MM.1S (cell line): ENCODE results near the gene SLFN12L.

Source experiments
- DNase-seq: peaks from one replicate; pipeline ENCODE4 v3.0.0-alpha.2; 2015
- H2AFZ ChIP-seq: fragments of 300-600 bp; sonication (generic); 2 replicates; pipeline ENCODE4 v1.6.0; 2016; ENCODE audit warnings: antibody characterized with exemption, low read length
- H3F3A ChIP-seq: fragments of 300-600 bp; sonication (generic); 2 replicates; pipeline ENCODE4 v1.6.1; 2016; ENCODE audit warnings: mild to moderate bottlenecking, antibody characterized with exemption, low read length, moderate library complexity, mixed read lengths; ENCODE audit not compliant: insufficient read depth
- H3K27ac ChIP-seq: fragments of 300-600 bp; sonication (generic); 2 replicates; pipeline ENCODE4 v1.5.1; 2016; ENCODE audit warnings: mild to moderate bottlenecking, low read length
- H3K27me3 ChIP-seq: fragments of 300-600 bp; sonication (generic); replicated peaks from 2 replicates; pipeline ENCODE4 v1.6.0; 2016; ENCODE audit warnings: low read length; ENCODE audit not compliant: insufficient read depth
- H3K36me3 ChIP-seq: fragments of 300-600 bp; sonication (generic); replicated peaks from 2 replicates; pipeline ENCODE4 v1.6.1; 2016; ENCODE audit warnings: mild to moderate bottlenecking, low read length, mixed read lengths; ENCODE audit not compliant: insufficient read depth
- H3K4me1 ChIP-seq: fragments of 300-600 bp; sonication (generic); 2 replicates; pipeline ENCODE4 v1.6.1; 2016; ENCODE audit warnings: low read length, mixed read lengths
- H3K4me2 ChIP-seq: fragments of 300-600 bp; sonication (generic); 2 replicates; pipeline ENCODE4 v1.6.0; 2016; ENCODE audit warnings: low read depth, low read length
- H3K4me3 ChIP-seq: fragments of 300-600 bp; sonication (generic); 2 replicates; pipeline ENCODE4 v1.5.1; 2016; ENCODE audit warnings: low read length, mixed read lengths
- H3K79me2 ChIP-seq: fragments of 300-600 bp; sonication (generic); 2 replicates; pipeline ENCODE4 v1.6.1; 2016; ENCODE audit warnings: mixed run types, low read length, mixed read lengths
- H3K9ac ChIP-seq: fragments of 300-600 bp; sonication (generic); 2 replicates; pipeline ENCODE4 v1.6.1; 2016; ENCODE audit warnings: low read length, mixed read lengths
- H3K9me2 ChIP-seq: fragments of 300-600 bp; sonication (generic); replicated peaks from 2 replicates; pipeline ENCODE4 v1.6.1; 2016; ENCODE audit warnings: mild to moderate bottlenecking, low read length, mixed read lengths; ENCODE audit not compliant: insufficient read depth
- H3K9me3 ChIP-seq: fragments of 300-600 bp; sonication (generic); replicated peaks from 2 replicates; pipeline ENCODE4 v1.6.1; 2016; ENCODE audit warnings: mild to moderate bottlenecking, low read length, mixed read lengths; ENCODE audit not compliant: insufficient read depth
- H4K20me1 ChIP-seq: fragments of 300-600 bp; sonication (generic); 2 replicates; pipeline ENCODE4 v1.6.1; 2016; ENCODE audit warnings: mild to moderate bottlenecking, low read length, moderate library complexity, mixed read lengths; ENCODE audit not compliant: insufficient read depth
- EZH2 ChIP-seq: fragments of 300-600 bp; sonication (generic); optimal IDR thresholded peaks from 2 replicates; pipeline ENCODE3; 2017; ENCODE audit warnings: low read depth, mild to moderate bottlenecking, antibody characterized with exemption, low read length, mixed read lengths
- EZH2phosphoT487 ChIP-seq: fragments of 300-600 bp; sonication (generic); IDR thresholded peaks from 2 replicates; pipeline ENCODE4 v1.6.1; 2018; ENCODE audit warnings: antibody characterized with exemption, low read length
- TF ChIP-seq, protein P1 (sequence below): fragments of 300-600 bp; sonication (generic); IDR thresholded peaks from 2 replicates; pipeline ENCODE4 v1.5.1; 2016; ENCODE audit warnings: antibody characterized with exemption, low read length, mixed read lengths

Gene SLFN12L

DNA sequence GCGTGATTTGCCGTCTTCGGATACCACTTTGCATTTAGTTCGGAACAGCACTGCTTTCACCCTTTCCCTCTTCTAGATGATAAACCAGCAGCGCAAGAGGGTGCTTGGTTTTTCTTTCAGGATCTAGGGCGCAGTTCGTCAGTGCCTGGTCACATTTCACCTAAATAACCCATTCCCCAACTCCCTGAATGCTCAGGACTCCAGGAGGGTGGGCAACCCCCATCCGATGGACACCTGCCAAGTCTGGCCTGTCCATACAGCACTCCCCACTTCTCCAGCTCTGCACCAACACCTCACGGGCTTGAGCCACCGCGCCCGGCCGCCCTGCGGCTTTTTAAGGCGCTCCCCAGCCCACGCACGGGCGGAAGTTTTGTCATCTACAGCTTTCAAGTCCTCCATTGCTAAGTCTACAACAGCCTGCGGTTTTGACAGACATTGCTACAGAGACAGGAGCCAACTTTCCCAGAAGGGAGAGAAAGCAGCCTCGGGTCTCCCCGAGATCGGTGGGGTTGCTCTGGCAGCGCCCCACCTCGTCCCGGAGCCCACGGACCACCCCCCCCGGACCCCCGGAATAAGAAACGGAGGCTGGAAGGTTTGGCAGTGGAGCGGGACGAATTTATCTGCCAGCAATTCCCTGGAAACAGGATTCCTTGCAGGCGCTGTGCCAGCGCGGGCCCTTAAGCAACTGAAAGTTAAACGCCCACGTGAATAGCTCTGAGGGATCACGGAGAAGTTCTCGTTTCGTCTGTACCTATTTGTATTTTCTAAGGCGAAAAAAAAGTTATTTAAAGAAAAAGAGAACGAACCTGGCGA is 50.4 kb downstream of the SLFN12L start:
- TF ChIP-seq, protein P1, sequence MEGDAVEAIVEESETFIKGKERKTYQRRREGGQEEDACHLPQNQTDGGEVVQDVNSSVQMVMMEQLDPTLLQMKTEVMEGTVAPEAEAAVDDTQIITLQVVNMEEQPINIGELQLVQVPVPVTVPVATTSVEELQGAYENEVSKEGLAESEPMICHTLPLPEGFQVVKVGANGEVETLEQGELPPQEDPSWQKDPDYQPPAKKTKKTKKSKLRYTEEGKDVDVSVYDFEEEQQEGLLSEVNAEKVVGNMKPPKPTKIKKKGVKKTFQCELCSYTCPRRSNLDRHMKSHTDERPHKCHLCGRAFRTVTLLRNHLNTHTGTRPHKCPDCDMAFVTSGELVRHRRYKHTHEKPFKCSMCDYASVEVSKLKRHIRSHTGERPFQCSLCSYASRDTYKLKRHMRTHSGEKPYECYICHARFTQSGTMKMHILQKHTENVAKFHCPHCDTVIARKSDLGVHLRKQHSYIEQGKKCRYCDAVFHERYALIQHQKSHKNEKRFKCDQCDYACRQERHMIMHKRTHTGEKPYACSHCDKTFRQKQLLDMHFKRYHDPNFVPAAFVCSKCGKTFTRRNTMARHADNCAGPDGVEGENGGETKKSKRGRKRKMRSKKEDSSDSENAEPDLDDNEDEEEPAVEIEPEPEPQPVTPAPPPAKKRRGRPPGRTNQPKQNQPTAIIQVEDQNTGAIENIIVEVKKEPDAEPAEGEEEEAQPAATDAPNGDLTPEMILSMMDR: no peak
- TF ChIP-seq EZH2phosphoT487: no peak
- H3K4me3 ChIP-seq: peak overlapping the region; percentile 68
- peak overlapping the region; percentile 46; the same call in 1 of the 2 replicates for H3K9ac ChIP-seq
- no peaks in the 10 kb centered on the region for H3K36me3 ChIP-seq
- no peaks in the 10 kb centered on the region for H3K9me2 ChIP-seq
- H3K79me2 ChIP-seq: no peaks in the 10 kb centered on the region
- H3K4me2 ChIP-seq: peak overlapping the region; percentile 92
- H4K20me1 ChIP-seq: no peaks in the 10 kb centered on the region
- H3K4me1 ChIP-seq: no peaks in the 10 kb centered on the region
- no peak overlapping the region for H3K27ac ChIP-seq
- H3K9me3 ChIP-seq: no peaks in the 10 kb centered on the region
- no peaks in the 10 kb centered on the region; the same call in 1 of the 2 replicates for H3K27me3 ChIP-seq
- DNase-seq: peak; percentile 41
- no peaks in the 10 kb centered on the region for H3F3A ChIP-seq
- peak overlapping the region; percentile 83 for H2AFZ ChIP-seq

DNA sequence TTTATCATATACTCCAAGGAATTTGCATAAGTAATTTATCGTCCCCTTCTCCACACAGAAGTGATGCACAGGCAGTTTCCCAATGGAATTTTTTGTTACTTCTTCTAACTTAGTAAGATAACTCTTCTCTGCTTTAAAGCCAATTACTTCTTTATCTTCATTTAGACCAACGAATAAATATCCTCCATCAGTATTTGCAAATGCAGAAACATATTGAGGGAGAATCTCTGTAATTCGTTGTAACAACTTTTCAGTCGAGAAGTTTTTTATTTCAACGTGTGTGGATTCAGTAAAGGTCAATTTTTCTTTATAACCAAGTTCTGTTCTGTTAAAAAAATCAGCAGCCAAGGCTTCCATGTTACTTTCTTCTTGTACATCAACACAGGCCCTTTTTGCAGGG is 58.2 kb downstream of the SLFN12L start:
- TF ChIP-seq EZH2 (no peak), EZH2phosphoT487 (no peak)
- TF ChIP-seq, protein P1: no peak
- Histone ChIP-seq H3K9me3 (no peaks in the 10 kb centered on the region), H3K27ac (no peak overlapping the region), H3K4me3 (no peak overlapping the region), H3K79me2 (no peaks in the 10 kb centered on the region), H2AFZ (no peak overlapping the region), H3K4me1 (no peaks in the 10 kb centered on the region), H3K27me3 (no peaks in the 10 kb centered on the region), H3F3A (no peaks in the 10 kb centered on the region), H3K9me2 (no peaks in the 10 kb centered on the region; the same call in 1 of the 2 replicates), H3K36me3 (no peaks in the 10 kb centered on the region), H3K4me2 (no peak overlapping the region), H4K20me1 (no peaks in the 10 kb centered on the region), H3K9ac (no peak overlapping the region)
- no peak for DNase-seq

DNA sequence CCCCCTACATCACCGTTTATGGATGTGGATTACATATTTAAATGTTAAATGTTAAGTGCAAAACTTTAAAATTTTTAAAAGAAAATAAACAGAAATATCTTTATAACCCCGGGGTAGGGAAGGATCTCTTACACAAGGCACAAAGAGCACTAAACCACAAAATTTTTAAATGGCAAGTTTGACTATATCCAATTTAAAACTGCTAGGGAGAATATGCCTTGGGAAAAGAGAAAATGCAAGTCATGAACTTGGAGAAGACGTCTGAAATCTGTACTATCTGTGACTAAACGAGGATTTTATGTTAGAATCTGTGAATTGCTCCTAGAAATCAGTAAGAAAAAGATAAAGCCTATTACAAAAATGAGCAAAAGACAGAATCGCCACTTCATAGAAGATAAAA is 60.2 kb downstream of the SLFN12L start:
- no peaks in the 10 kb centered on the region for H4K20me1 ChIP-seq
- H3K4me3 ChIP-seq: no peak overlapping the region
- no peak overlapping the region for H3K9ac ChIP-seq
- H3K4me2 ChIP-seq: no peak overlapping the region
- H3K9me2 ChIP-seq: no peaks in the 10 kb centered on the region; the same call in 1 of the 2 replicates
- TF ChIP-seq EZH2phosphoT487 (no peak), EZH2 (no peak)
- TF ChIP-seq, protein P1: no peak
- H3K9me3 ChIP-seq: no peaks in the 10 kb centered on the region
- no peaks in the 10 kb centered on the region for H3K4me1 ChIP-seq
- no peak for DNase-seq
- no peaks in the 10 kb centered on the region for H3F3A ChIP-seq
- H3K79me2 ChIP-seq: no peaks in the 10 kb centered on the region
- H2AFZ ChIP-seq: no peak overlapping the region
- no peak overlapping the region for H3K27ac ChIP-seq
- H3K36me3 ChIP-seq: no peaks in the 10 kb centered on the region
- no peaks in the 10 kb centered on the region for H3K27me3 ChIP-seq
